ENCODE data around the gene CDH23. TPM values are rescaled to one million over a fixed set of nuclear protein-coding genes. Genes with fewer than 3 reads are reported as not detected.

The CDH23 gene
- polyA plus RNA-seq, 2 of the 4 experiments (the other 2 are of a cell fraction), result 1.1 to 2.3 TPM

DNA sequence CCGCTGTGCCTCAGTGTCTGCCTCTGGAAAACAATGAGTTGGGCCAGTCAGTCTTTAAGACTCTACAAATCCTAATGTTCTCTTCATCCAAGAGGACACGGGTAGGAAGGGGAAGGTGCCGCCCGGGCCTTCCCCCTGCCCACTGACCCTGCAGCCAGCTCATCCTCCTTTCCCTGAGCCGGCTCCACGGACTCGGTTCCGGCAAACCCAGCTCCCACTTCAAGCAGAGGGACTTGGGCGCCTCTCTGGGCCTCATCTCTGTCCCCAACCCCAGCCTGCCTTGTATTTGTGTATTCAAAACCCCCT lies 227.2 kb downstream of the CDH23 start:
- FAIRE-seq (no peak), ATAC-seq (no peak), DNase-seq (ENCODE audit: low read depth in 1 of 2, low spot score in 1 of 2) (no peak)
- CTCF ChIA-PET, result interaction anchor here (0.9 to 10.4 kb wide), 11 partner anchors 9 to 401 kb away, joined by 3 to 109 read pairs (median 5); partner anchors contain the start of genes CDH23 and SLC29A3
- H3K9me3 ChIP-seq, result no peaks in the 10 kb centered on the region
- H3K4me1 ChIP-seq, result peaks cover 9% of the 10 kb centered on the region
- WGBS (ENCODE audit: missing lambda C conversion rate), result 79% methylated on average over 9 of the region's 9 CpGs
- no peak overlapping the region for H3K4me3 ChIP-seq
- POLR2A ChIA-PET, result no interaction called here
- no peak overlapping the region for H3K4me2 ChIP-seq
- TF ChIP-seq SMC3 (IDR thresholded peaks at IDR 0.05), result no peak
- TF ChIP-seq KDM1A (IDR thresholded peaks at IDR 0.05; ENCODE audit: low read depth), result no peak
- TF ChIP-seq FOXS1 (CRISPR knock-in tag; IDR thresholded peaks at IDR 0.05), result no peak
- TF ChIP-seq ZFP36 (IDR thresholded peaks at IDR 0.05; ENCODE audit: borderline replicate concordance, partially characterized antibody), result no peak
- no peak for TF ChIP-seq HDAC2 (IDR thresholded peaks at IDR 0.05)
- no peak overlapping the region for H3K27ac ChIP-seq

GRCh38 chr10:71625445-71626175 lies 228.9 kb downstream of the CDH23 start:
- TF ChIP-seq, protein P1, sequence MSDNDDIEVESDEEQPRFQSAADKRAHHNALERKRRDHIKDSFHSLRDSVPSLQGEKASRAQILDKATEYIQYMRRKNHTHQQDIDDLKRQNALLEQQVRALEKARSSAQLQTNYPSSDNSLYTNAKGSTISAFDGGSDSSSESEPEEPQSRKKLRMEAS (IDR thresholded peaks at IDR 0.05), result no peak
- no peak for TF ChIP-seq POLR2AphosphoS2 (conservative IDR thresholded peaks at IDR 0.05; ENCODE audit: low read length)
- TF ChIP-seq EHF (CRISPR knock-in tag; IDR thresholded peaks at IDR 0.05), result no peak
- TF ChIP-seq FOSB (CRISPR knock-in tag; IDR thresholded peaks at IDR 0.05), result no peak
- TF ChIP-seq SMC3 (IDR thresholded peaks at IDR 0.05), result no peak
- TF ChIP-seq, protein P2, sequence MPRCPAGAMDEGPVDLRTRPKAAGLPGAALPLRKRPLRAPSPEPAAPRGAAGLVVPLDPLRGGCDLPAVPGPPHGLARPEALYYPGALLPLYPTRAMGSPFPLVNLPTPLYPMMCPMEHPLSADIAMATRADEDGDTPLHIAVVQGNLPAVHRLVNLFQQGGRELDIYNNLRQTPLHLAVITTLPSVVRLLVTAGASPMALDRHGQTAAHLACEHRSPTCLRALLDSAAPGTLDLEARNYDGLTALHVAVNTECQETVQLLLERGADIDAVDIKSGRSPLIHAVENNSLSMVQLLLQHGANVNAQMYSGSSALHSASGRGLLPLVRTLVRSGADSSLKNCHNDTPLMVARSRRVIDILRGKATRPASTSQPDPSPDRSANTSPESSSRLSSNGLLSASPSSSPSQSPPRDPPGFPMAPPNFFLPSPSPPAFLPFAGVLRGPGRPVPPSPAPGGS (IDR thresholded peaks at IDR 0.05), result no peak
- TF ChIP-seq ZFP36 (IDR thresholded peaks at IDR 0.05; ENCODE audit: borderline replicate concordance, partially characterized antibody), result no peak
- no peak for TF ChIP-seq ZSCAN20 (CRISPR knock-in tag; IDR thresholded peaks at IDR 0.05)
- Histone ChIP-seq H3K4me1 (peaks cover 9% of the 10 kb centered on the region), H3K4me2 (no peak overlapping the region), H3K9me3 (no peaks in the 10 kb centered on the region), H3K27ac (no peak overlapping the region), H3K4me3 (no peak overlapping the region)
- 66% methylated on average over 11 of the region's 11 CpGs for WGBS (ENCODE audit: missing lambda C conversion rate)
- ATAC-seq, result no peak
- FAIRE-seq, result no peak
- ChIA-PET POLR2A (no interaction called here), CTCF (interaction anchor here (0.6 to 10.4 kb wide), 5 partner anchors 15 to 310 kb away, joined by 3 to 109 read pairs (median 7); partner anchors contain the start of gene SLC29A3)
- no peak for DNase-seq (ENCODE audit: low read depth in 1 of 2, low spot score in 1 of 2)

DNA sequence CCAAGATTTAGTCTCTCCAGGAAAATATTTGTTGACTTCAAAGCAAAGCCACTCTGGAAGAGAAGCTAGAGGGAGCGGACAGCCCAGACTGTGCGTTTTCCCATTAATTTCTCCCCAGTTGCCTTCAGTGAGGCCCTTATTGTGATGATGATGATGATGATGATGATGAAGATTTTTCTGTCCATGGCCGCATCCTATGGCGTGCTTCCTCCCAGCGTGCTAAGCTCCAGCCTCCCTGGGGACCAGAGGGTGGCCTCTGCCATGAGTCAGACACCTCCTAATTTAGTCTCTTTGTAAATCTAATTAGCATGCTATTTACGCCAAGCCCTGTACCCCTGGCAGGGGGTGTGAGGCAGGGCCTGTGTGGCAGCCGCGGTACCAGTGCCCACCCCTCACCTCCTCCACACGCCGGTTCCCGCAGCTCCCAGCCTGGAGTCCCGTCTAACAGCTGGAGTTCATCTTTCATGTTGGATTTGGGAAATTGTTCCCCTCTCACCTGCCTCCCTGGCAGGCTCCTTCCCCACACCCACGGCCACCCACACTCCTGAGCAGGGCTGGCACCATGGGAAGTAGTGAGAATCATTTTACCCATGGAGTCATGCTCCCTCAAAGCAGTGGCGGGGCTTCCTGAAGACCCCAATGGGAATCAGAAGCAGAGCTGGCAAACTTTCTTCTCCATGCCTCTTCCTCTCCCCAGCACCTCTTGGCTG lies 230.7 kb downstream of the CDH23 start:
- H3K27ac ChIP-seq, result no peak overlapping the region
- ChIA-PET CTCF (interaction anchor here (1.0 to 10.4 kb wide), 5 partner anchors 17 to 312 kb away, joined by 3 to 109 read pairs (median 5); partner anchors contain the start of gene CDH23), POLR2A (no interaction called here)
- FAIRE-seq, result no peak
- peaks cover 2% of the 10 kb centered on the region for H3K4me1 ChIP-seq
- H3K4me2 ChIP-seq, result no peak overlapping the region
- DNase-seq (ENCODE audit: low read depth in 1 of 2, low spot score in 1 of 2), result no peak
- ATAC-seq, result no peak
- 52% methylated on average over 14 of the region's 14 CpGs for WGBS (ENCODE audit: missing lambda C conversion rate)
- H3K4me3 ChIP-seq, result no peak overlapping the region
- H3K9me3 ChIP-seq, result no peaks in the 10 kb centered on the region
- TF ChIP-seq REST (IDR thresholded peaks at IDR 0.05) (no peak), HMGXB4 (CRISPR knock-in tag; IDR thresholded peaks at IDR 0.05; ENCODE audit: borderline replicate concordance) (no peak), CEBPB (IDR thresholded peaks at IDR 0.05) (no peak), RFX5 (IDR thresholded peaks at IDR 0.05) (no peak), CHD4 (IDR thresholded peaks at IDR 0.05; ENCODE audit: borderline replicate concordance) (no peak), FOSL2 (IDR thresholded peaks at IDR 0.05) (no peak), FOSL2 (CRISPR knock-in tag; IDR thresholded peaks at IDR 0.05) (no peak), NPAS2 (CRISPR knock-in tag; IDR thresholded peaks at IDR 0.05; ENCODE audit: borderline replicate concordance) (no peak), RNF2 (IDR thresholded peaks at IDR 0.05; ENCODE audit: borderline replicate concordance, low read depth) (no peak)
- TF ChIP-seq, protein P2 (IDR thresholded peaks at IDR 0.05), result no peak
- TF ChIP-seq, protein P3, sequence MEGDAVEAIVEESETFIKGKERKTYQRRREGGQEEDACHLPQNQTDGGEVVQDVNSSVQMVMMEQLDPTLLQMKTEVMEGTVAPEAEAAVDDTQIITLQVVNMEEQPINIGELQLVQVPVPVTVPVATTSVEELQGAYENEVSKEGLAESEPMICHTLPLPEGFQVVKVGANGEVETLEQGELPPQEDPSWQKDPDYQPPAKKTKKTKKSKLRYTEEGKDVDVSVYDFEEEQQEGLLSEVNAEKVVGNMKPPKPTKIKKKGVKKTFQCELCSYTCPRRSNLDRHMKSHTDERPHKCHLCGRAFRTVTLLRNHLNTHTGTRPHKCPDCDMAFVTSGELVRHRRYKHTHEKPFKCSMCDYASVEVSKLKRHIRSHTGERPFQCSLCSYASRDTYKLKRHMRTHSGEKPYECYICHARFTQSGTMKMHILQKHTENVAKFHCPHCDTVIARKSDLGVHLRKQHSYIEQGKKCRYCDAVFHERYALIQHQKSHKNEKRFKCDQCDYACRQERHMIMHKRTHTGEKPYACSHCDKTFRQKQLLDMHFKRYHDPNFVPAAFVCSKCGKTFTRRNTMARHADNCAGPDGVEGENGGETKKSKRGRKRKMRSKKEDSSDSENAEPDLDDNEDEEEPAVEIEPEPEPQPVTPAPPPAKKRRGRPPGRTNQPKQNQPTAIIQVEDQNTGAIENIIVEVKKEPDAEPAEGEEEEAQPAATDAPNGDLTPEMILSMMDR (IDR thresholded peaks at IDR 0.05), result no peak

Measured in A549 (cell line).